ENCODE results near the gene TRIM3.

Gene TRIM3

DNA sequence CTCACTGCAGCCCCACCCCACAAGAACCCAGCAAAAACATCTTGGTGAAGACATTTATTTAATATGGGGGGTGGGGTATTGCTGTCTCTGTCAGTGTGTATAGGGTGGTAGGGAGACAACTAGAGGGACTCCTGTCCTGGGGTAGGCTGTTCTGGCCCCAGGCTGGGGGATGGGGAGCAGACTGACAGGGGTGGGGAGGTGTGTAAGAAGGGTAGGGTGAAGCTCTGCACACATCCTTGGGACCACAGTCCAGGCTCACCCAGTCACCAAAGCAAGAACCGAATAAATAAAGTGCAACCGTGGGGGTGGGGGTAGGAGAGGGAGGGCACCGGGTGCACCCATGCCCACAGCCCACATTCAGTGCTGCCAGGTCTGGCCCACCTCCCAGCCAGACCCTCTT, 25.2 kb downstream of the TRIM3 start:
- no peaks in the 10 kb centered on the region for H3K4me1 Mint-ChIP-seq
- no peak for ATAC-seq (replicated peaks; ENCODE audit: extremely low read depth, poor library complexity, severe bottlenecking)

DNA sequence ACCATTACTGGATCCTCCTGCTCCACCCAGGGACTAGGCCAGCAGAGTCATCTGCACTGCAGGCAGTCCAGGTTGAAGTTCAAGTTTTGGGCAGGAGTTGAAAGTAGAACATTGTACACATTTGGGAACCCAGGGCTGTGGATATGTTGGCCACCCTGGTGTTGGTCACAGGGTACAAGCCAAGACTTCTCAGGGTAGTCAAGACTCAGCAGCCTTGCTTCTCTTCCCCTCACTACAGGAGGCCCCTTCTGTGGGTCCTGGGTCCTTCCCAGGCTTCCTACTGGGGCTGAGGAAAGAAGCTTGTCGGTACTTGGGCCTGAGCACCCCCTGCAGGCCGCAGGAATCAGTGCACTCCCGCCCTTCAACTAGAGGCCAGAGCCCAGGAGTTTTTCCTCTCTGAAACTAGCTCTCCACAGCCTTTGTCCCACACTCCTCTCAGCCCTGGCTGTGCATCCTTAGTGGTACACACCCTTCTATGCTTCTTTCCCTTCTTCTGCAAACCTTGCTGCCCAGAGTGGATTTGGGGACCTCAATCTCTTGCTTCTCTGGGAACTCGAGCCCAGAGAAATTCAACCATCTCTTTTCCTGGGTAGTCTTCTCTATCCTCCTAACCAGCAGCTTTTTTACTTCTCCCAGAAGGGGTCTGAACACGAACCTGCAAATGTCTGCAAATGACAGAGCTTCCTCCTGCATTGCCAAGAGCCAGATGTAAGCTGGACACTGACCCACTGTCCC, 30.3 kb downstream of the TRIM3 start:
- Mint-ChIP-seq H3K4me3 (no peak overlapping the region), H3K4me1 (no peaks in the 10 kb centered on the region), H3K27ac (ENCODE audit: low read depth) (no peak overlapping the region), H3K9me3 (no peaks in the 10 kb centered on the region), H3K36me3 (ENCODE audit: insufficient read depth) (peaks cover 2% of the 10 kb centered on the region), H3K27me3 (no peaks in the 10 kb centered on the region)
- peak; percentile 26 to 37 for DNase-seq (ENCODE audit: low spot score in 2 of 2)
- peak; percentile 46 for ATAC-seq (replicated peaks; ENCODE audit: extremely low read depth, poor library complexity, severe bottlenecking)

More for the DNA sequence above, 25.2 kb downstream of the TRIM3 start:
- no peak for DNase-seq (ENCODE audit: low spot score in 2 of 2)
- no peaks in the 10 kb centered on the region for H3K9me3 Mint-ChIP-seq
- peaks cover 2% of the 10 kb centered on the region for H3K36me3 Mint-ChIP-seq (ENCODE audit: insufficient read depth)
- H3K27ac Mint-ChIP-seq (ENCODE audit: low read depth), result no peak overlapping the region
- no peak overlapping the region for H3K4me3 Mint-ChIP-seq
- no peaks in the 10 kb centered on the region for H3K27me3 Mint-ChIP-seq

DNA sequence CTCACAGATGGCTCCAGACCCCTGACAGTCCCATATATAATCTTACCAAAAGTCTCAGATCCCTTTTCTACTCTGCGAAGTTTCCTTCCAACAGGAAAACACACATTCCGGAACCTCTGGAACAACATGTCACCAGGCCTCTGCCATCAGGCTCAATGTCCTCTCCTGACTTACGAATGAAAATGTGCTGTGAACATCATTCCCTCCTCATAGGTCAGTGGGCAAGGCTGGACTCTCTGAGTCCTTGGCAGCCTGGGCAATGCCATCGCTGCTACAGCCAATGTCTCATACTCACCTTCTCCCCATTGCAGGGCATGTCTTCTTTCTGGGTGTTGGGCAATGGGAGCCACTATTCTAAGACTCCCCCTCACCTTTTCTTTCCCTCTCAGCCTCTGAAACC, 31.3 kb downstream of the TRIM3 start:
- DNase-seq (ENCODE audit: low spot score in 2 of 2) (no peak), ATAC-seq (replicated peaks; ENCODE audit: extremely low read depth, poor library complexity, severe bottlenecking) (no peak)
- Mint-ChIP-seq H3K4me3 (no peak overlapping the region), H3K9me3 (no peaks in the 10 kb centered on the region), H3K36me3 (ENCODE audit: insufficient read depth) (peaks cover 2% of the 10 kb centered on the region), H3K27me3 (no peaks in the 10 kb centered on the region), H3K27ac (ENCODE audit: low read depth) (no peak overlapping the region), H3K4me1 (no peaks in the 10 kb centered on the region)

DNA sequence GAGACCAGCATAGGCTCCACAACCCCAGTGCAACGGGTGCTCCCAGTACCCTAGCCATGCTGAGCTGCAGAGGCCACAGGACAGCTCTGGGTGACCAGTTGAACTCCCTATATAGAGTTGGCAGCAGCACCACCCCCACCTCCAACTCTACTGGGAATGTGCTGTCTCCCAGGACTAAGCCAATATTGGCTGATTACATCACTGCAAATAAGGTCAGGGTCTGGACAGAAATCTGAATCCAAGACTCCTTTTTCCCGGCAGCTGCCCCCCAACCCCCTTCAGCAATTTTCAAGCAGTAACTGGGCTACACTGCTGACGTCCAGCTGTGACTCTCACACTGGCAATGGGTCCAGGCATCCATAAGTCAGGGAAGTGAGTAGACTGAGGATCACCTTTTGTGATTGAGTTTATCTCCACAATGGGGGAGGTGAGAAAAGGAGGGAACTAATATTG, 32.8 kb downstream of the TRIM3 start, which contains the start of gene HPX:
HPX (minus strand) TSS at position 82 of the 453 bp plus-strand sequence; CDS start at position 58, 24 bp downstream.
- H3K36me3 Mint-ChIP-seq (ENCODE audit: insufficient read depth), result peaks cover 2% of the 10 kb centered on the region
- DNase-seq (ENCODE audit: low spot score in 2 of 2) (no peak), ATAC-seq (replicated peaks; ENCODE audit: extremely low read depth, poor library complexity, severe bottlenecking) (no peak)
- H3K4me3 Mint-ChIP-seq, result no peak within 1 kb of the TSS
- H3K9me3 Mint-ChIP-seq, result no peaks in the 10 kb centered on the region
- no peaks in the 10 kb centered on the region for H3K27me3 Mint-ChIP-seq
- no peaks in the 10 kb centered on the region for H3K4me1 Mint-ChIP-seq
- no peak within 1 kb of the TSS for H3K27ac Mint-ChIP-seq (ENCODE audit: low read depth)

DNA sequence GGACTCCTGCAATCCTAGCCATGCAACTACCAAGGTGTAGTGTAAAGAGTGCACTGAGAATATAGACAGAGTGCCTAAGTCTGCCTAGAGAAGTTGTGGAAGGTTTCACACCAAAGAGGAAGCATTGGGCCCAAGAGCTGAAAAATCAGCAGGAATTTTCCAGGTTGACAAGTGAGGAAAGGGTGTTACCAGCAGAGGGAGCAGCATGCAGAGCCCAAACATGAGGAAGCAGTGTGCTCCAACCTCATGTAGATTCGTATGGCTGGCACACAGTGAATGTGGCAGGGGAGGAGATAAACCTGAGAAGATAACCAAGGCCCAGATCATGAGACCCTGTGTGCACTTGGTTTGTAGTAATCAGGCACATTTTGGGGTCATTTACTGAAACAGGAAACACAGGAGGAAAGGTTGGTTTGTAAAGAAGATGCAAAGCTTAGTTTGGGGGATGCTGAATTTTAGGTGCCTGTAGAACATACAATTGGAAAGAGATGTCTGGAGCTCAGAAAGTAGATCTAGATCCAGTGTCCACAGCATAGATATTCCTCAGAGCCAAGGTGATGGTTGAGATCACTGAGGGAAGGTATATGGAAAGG, 34.7 kb downstream of the TRIM3 start:
- H3K27me3 Mint-ChIP-seq, result no peaks in the 10 kb centered on the region
- H3K9me3 Mint-ChIP-seq, result no peaks in the 10 kb centered on the region
- DNase-seq (ENCODE audit: low spot score in 2 of 2) (no peak), ATAC-seq (replicated peaks; ENCODE audit: extremely low read depth, poor library complexity, severe bottlenecking) (peak; percentile 17)
- no peak overlapping the region for H3K27ac Mint-ChIP-seq (ENCODE audit: low read depth)
- peaks cover 2% of the 10 kb centered on the region for H3K36me3 Mint-ChIP-seq (ENCODE audit: insufficient read depth)
- H3K4me1 Mint-ChIP-seq, result no peaks in the 10 kb centered on the region
- no peak overlapping the region for H3K4me3 Mint-ChIP-seq

DNA sequence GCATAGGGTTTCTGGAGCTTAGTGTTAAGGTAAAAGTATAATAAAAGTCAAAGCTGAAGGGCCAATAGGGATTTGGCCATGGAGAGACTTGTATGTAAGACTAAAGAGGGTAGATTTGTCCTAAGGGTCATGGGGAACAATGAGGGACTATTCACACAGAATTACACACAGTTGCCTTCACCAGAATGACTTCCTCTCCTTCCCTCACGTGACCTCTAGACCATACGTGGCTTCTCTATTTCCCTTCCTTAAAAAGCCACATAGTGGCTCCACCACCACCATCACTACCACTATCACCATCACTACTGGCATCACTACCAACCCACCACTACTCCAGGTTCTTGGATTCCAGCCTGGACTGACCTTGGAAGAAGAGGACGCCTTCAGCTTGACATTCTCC, 35.7 kb downstream of the TRIM3 start:
- DNase-seq (ENCODE audit: low spot score in 2 of 2) (no peak), ATAC-seq (replicated peaks; ENCODE audit: extremely low read depth, poor library complexity, severe bottlenecking) (peak; percentile 32)
- no peaks in the 10 kb centered on the region for H3K27me3 Mint-ChIP-seq

DNA sequence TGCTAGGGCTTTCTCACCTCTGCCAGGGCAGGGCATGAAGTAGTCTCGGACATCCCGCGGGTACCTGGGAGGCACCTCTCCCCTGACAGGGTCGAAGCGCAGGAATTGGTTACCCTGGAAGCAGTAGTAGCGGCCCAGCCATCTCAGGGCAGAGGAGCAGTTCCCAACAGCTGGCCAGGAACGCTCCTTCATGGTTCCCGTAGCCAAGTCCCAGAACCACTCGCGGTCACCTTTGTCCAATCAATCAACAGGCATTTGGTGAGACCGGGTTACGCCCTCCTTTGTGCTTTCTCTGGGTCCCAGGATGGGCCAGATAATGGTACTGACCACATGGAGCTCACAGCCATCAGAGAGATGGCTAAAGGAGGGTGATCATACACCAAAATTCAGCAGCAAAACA, 36.3 kb downstream of the TRIM3 start:
- Mint-ChIP-seq H3K36me3 (ENCODE audit: insufficient read depth) (peaks cover 2% of the 10 kb centered on the region), H3K27ac (ENCODE audit: low read depth) (no peak overlapping the region)
- ATAC-seq (replicated peaks; ENCODE audit: extremely low read depth, poor library complexity, severe bottlenecking), result no peak

More for the DNA sequence above, 35.7 kb downstream of the TRIM3 start:
- H3K4me3 Mint-ChIP-seq, result no peak overlapping the region
- H3K9me3 Mint-ChIP-seq, result no peaks in the 10 kb centered on the region
- no peak overlapping the region for H3K27ac Mint-ChIP-seq (ENCODE audit: low read depth)
- peaks cover 2% of the 10 kb centered on the region for H3K36me3 Mint-ChIP-seq (ENCODE audit: insufficient read depth)
- no peaks in the 10 kb centered on the region for H3K4me1 Mint-ChIP-seq

DNA sequence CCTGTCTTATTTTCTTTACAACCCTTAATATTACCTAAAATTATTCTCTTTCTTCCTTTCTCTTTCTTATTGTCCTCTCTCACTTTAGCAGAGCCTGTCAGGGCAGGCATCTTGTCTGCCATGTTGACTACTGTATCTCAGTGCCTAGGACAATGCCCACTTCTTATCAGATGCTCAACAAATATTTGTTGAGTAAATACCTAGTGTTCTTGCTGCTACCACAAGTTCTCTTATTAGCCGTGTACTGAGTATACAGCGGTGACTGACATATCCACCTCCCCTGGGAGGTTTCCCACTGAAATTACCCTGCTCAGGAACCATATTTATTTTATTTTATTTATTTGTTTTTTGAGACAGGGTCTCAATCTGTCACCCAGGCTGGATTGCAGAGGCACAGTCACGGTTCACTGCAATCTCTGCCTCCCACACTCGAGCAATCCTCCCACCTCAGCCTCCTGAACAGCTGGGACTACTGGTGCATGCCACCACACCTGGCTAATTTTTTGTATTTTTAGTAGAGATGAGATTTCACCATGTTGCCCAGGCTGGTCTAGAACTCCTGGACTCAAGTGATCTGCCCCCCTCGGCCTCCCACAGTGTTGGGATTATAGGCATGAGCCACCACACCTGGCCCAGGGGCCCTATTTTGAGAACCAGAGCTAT, 39.6 kb downstream of the TRIM3 start:
- no peaks in the 10 kb centered on the region for H3K9me3 Mint-ChIP-seq
- no peaks in the 10 kb centered on the region for H3K36me3 Mint-ChIP-seq (ENCODE audit: insufficient read depth)
- no peaks in the 10 kb centered on the region for H3K27me3 Mint-ChIP-seq
- no peaks in the 10 kb centered on the region for H3K4me1 Mint-ChIP-seq
- ATAC-seq (replicated peaks; ENCODE audit: extremely low read depth, poor library complexity, severe bottlenecking), result no peak
- H3K27ac Mint-ChIP-seq (ENCODE audit: low read depth), result peak overlapping the region; percentile 29
- DNase-seq (ENCODE audit: low spot score in 2 of 2), result no peak
- no peak overlapping the region for H3K4me3 Mint-ChIP-seq

More for the DNA sequence above, 36.3 kb downstream of the TRIM3 start:
- no peak overlapping the region for H3K4me3 Mint-ChIP-seq
- DNase-seq (ENCODE audit: low spot score in 2 of 2), result no peak
- no peaks in the 10 kb centered on the region for H3K27me3 Mint-ChIP-seq
- H3K9me3 Mint-ChIP-seq, result no peaks in the 10 kb centered on the region
- H3K4me1 Mint-ChIP-seq, result no peaks in the 10 kb centered on the region

DNA sequence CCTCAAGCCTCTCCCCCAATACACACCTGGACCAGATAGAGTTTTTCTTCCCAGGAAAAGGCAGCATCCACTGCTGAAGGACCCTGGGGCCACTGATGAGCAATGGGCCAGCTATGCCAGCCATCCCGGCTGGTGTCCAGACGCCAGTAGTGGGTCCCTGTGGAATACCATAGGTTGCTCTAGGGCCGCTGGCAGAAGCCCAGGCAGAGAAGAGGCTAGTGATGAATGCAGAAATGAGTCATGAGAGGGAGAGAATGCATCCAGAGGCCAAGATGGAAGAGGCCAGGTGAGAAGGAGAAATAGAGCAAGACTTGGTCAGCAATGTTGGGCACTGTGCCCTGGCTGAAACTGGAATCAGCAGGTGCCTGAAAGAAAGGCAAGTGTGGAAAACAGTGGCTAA, 41.9 kb downstream of the TRIM3 start:
- Mint-ChIP-seq H3K36me3 (ENCODE audit: insufficient read depth) (no peaks in the 10 kb centered on the region), H3K4me1 (no peaks in the 10 kb centered on the region), H3K4me3 (no peak overlapping the region), H3K27me3 (no peaks in the 10 kb centered on the region), H3K27ac (ENCODE audit: low read depth) (no peak overlapping the region), H3K9me3 (no peaks in the 10 kb centered on the region)
- no peak for DNase-seq (ENCODE audit: low spot score in 2 of 2)
- no peak for ATAC-seq (replicated peaks; ENCODE audit: extremely low read depth, poor library complexity, severe bottlenecking)

DNA sequence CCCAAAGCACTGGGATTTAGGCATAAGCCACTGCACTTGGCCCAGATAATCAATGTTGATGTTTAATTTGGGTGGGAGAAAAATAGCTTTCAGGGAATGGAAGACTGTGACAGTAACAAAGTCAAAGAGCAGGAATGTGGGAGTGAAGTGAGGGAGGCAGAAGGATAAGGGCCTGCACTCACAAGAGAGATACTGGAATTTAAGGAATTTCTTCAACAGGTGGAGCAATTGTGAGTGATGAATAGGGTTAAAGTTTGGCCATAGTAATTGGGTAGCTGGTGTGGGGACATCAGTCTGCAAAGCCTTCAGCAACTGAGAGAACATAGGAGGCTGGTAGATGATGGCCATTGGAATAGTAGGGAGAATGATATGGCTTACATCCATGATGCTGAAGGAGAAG, 46.2 kb downstream of the TRIM3 start:
- no peak for ATAC-seq (replicated peaks; ENCODE audit: extremely low read depth, poor library complexity, severe bottlenecking)
- H3K4me1 Mint-ChIP-seq, result no peaks in the 10 kb centered on the region
- no peaks in the 10 kb centered on the region for H3K9me3 Mint-ChIP-seq
- no peaks in the 10 kb centered on the region for H3K36me3 Mint-ChIP-seq (ENCODE audit: insufficient read depth)
- H3K27ac Mint-ChIP-seq (ENCODE audit: low read depth), result no peak overlapping the region
- peaks cover 21% of the 10 kb centered on the region for H3K27me3 Mint-ChIP-seq
- no peak overlapping the region for H3K4me3 Mint-ChIP-seq
- no peak for DNase-seq (ENCODE audit: low spot score in 2 of 2)

DNA sequence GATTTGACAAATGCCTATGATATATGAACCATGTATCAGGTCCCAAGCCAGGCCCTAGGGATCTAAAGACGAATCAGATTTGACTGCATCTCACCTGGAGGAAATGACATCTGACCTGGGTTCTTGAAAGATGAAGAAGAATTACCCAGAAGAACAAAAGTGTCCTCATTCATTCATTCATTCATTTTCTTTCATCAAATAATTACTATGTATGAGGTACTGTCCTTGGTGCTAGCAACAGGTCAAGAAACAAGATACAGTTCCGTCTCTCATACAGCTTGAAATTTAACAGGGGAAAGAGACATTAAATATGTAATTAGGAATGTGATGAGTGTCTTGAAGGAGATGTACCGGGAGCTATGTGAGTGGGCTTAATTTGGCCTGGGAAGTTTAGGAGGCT, 53.1 kb downstream of the TRIM3 start:
- Mint-ChIP-seq H3K36me3 (ENCODE audit: insufficient read depth) (no peaks in the 10 kb centered on the region), H3K27me3 (peaks cover 38% of the 10 kb centered on the region), H3K9me3 (no peaks in the 10 kb centered on the region), H3K4me1 (peaks cover 5% of the 10 kb centered on the region), H3K4me3 (no peak overlapping the region), H3K27ac (ENCODE audit: low read depth) (no peak overlapping the region)
- ATAC-seq (replicated peaks; ENCODE audit: extremely low read depth, poor library complexity, severe bottlenecking), result no peak
- DNase-seq (ENCODE audit: low spot score in 2 of 2), result no peak

DNA sequence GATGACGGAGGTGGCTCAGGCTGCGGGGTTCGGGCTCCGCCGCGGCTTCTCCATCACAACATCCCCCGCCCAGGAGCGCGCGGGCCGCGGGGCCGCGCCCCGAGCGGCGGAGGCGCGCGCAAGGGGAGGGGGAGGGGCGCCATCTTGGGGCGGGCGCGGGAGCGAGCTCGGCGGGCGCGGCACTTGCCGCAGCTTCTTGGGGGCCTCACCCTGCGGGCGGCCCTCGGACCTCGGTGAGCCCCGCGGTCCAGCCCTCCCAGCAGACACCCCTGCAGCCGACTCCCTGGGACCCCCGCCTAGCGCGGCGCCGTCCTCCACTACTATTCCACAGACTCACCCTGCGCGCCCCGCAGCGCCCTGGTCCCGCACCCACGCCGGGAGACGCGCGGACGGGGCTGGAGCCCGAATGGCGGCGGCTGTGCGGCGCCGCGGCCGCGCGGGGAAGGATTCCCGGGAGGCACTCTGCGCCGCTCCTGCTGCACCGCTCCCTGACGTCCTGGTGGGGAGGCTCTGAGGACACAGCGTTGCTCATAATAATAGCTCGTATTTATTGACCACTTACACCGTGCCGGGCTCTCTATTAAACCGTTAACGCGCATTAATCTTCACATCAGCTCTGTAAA, 54.6 kb downstream of the TRIM3 start, which contains the start of gene APBB1:
APBB1 (minus strand) TSS at position 86 of the 623 bp plus-strand sequence. CDS start 7,747 bp downstream, outside the sequence.
- H3K27me3 Mint-ChIP-seq, result peaks cover 33% of the 10 kb centered on the region
- H3K27ac Mint-ChIP-seq (ENCODE audit: low read depth), result peak within 1 kb of the TSS; percentile 39
- no peaks in the 10 kb centered on the region for H3K36me3 Mint-ChIP-seq (ENCODE audit: insufficient read depth)
- no peak within 1 kb of the TSS for H3K4me3 Mint-ChIP-seq
- H3K9me3 Mint-ChIP-seq, result no peaks in the 10 kb centered on the region
- DNase-seq (ENCODE audit: low spot score in 2 of 2) (peak; percentile 51 to 57), ATAC-seq (replicated peaks; ENCODE audit: extremely low read depth, poor library complexity, severe bottlenecking) (peak; percentile 79)
- H3K4me1 Mint-ChIP-seq, result peaks cover 5% of the 10 kb centered on the region
